T-helper 1 cell treated with Interleukin-12 subunit alpha and Interleukin-12 subunit beta and Interleukin-4 antibody, amounts not matched to agents 30 μg/mL and 1 μg/mL, for 36 hours (primary cell): ENCODE data around the gene CNTFR.

Experiments
- H3K27ac Mint-ChIP-seq: one replicate; pipeline ENCODE4 v1.8.0; 2021; ENCODE audit warnings: mild to moderate bottlenecking, mixed read lengths
- H3K27me3 Mint-ChIP-seq: one replicate; pipeline ENCODE4 v1.8.0; 2021; ENCODE audit warnings: low read depth, mixed read lengths
- H3K36me3 Mint-ChIP-seq: one replicate; pipeline ENCODE4 v1.8.0; 2021; ENCODE audit warnings: low read depth, mixed read lengths
- H3K4me1 Mint-ChIP-seq: one replicate; pipeline ENCODE4 v1.8.0; 2021; ENCODE audit warnings: low read depth, mixed read lengths
- H3K4me3 Mint-ChIP-seq: one replicate; pipeline ENCODE4 v1.8.0; 2021; ENCODE audit warnings: mild to moderate bottlenecking, moderate library complexity, mixed read lengths
- H3K9me3 Mint-ChIP-seq: one replicate; pipeline ENCODE4 v1.8.0; 2021; ENCODE audit warnings: mixed read lengths

Gene CNTFR

GRCh38 chr9:34606905-34607304 lies 17.4 kb upstream of the CNTFR start:
- H3K4me1 Mint-ChIP-seq: peaks cover 6% of the 10 kb centered on the region
- no peak overlapping the region for H3K27ac Mint-ChIP-seq
- H3K36me3 Mint-ChIP-seq: no peaks in the 10 kb centered on the region
- H3K4me3 Mint-ChIP-seq: no peak overlapping the region
- no peaks in the 10 kb centered on the region for H3K9me3 Mint-ChIP-seq
- peaks cover 14% of the 10 kb centered on the region for H3K27me3 Mint-ChIP-seq

- H3K4me3 Mint-ChIP-seq: no peak overlapping the region
- no peaks in the 10 kb centered on the region for H3K36me3 Mint-ChIP-seq
- H3K9me3 Mint-ChIP-seq: no peaks in the 10 kb centered on the region
- peaks cover under 1% of the 10 kb centered on the region for H3K4me1 Mint-ChIP-seq
- H3K27ac Mint-ChIP-seq: no peak overlapping the region
- peaks cover 21% of the 10 kb centered on the region for H3K27me3 Mint-ChIP-seq
Observed at GRCh38 chr9:34606190-34606589, 16.7 kb upstream of the CNTFR start.

- Mint-ChIP-seq H3K4me1 (no peaks in the 10 kb centered on the region), H3K27ac (no peak overlapping the region), H3K27me3 (peaks cover 25% of the 10 kb centered on the region), H3K9me3 (no peaks in the 10 kb centered on the region), H3K4me3 (no peak overlapping the region), H3K36me3 (no peaks in the 10 kb centered on the region)
Observed at GRCh38 chr9:34603610-34604231, 14.2 kb upstream of the CNTFR start.

- H3K4me1 Mint-ChIP-seq: no peaks in the 10 kb centered on the region
- H3K27me3 Mint-ChIP-seq: peaks cover 25% of the 10 kb centered on the region
- no peak overlapping the region for H3K27ac Mint-ChIP-seq
- no peak overlapping the region for H3K4me3 Mint-ChIP-seq
- no peaks in the 10 kb centered on the region for H3K36me3 Mint-ChIP-seq
- H3K9me3 Mint-ChIP-seq: no peaks in the 10 kb centered on the region
Observed at GRCh38 chr9:34601937-34602573, 12.5 kb upstream of the CNTFR start.

GRCh38 chr9:34600908-34601307 lies 11.4 kb upstream of the CNTFR start:
- Mint-ChIP-seq H3K9me3 (no peaks in the 10 kb centered on the region), H3K36me3 (no peaks in the 10 kb centered on the region), H3K27me3 (peaks cover 30% of the 10 kb centered on the region), H3K27ac (no peak overlapping the region), H3K4me1 (no peaks in the 10 kb centered on the region), H3K4me3 (no peak overlapping the region)

- Mint-ChIP-seq H3K36me3 (no peaks in the 10 kb centered on the region), H3K4me3 (no peak overlapping the region), H3K27ac (no peak overlapping the region), H3K27me3 (peaks cover 27% of the 10 kb centered on the region), H3K4me1 (no peaks in the 10 kb centered on the region), H3K9me3 (no peaks in the 10 kb centered on the region)
Observed at GRCh38 chr9:34599546-34599945, 10.0 kb upstream of the CNTFR start.

- Mint-ChIP-seq H3K9me3 (no peaks in the 10 kb centered on the region), H3K4me1 (peaks cover 11% of the 10 kb centered on the region), H3K36me3 (no peaks in the 10 kb centered on the region), H3K27ac (no peak overlapping the region), H3K4me3 (no peak overlapping the region), H3K27me3 (peaks cover 52% of the 10 kb centered on the region)
Observed at GRCh38 chr9:34594177-34594576, 4.7 kb upstream of the CNTFR start.

GRCh38 chr9:34592895-34593601 lies 3.5 kb upstream of the CNTFR start:
- Mint-ChIP-seq H3K4me3 (peak overlapping the region; percentile 52), H3K27ac (no peak overlapping the region), H3K4me1 (peaks cover 17% of the 10 kb centered on the region), H3K27me3 (peaks cover 62% of the 10 kb centered on the region), H3K36me3 (no peaks in the 10 kb centered on the region), H3K9me3 (no peaks in the 10 kb centered on the region)

DNA sequence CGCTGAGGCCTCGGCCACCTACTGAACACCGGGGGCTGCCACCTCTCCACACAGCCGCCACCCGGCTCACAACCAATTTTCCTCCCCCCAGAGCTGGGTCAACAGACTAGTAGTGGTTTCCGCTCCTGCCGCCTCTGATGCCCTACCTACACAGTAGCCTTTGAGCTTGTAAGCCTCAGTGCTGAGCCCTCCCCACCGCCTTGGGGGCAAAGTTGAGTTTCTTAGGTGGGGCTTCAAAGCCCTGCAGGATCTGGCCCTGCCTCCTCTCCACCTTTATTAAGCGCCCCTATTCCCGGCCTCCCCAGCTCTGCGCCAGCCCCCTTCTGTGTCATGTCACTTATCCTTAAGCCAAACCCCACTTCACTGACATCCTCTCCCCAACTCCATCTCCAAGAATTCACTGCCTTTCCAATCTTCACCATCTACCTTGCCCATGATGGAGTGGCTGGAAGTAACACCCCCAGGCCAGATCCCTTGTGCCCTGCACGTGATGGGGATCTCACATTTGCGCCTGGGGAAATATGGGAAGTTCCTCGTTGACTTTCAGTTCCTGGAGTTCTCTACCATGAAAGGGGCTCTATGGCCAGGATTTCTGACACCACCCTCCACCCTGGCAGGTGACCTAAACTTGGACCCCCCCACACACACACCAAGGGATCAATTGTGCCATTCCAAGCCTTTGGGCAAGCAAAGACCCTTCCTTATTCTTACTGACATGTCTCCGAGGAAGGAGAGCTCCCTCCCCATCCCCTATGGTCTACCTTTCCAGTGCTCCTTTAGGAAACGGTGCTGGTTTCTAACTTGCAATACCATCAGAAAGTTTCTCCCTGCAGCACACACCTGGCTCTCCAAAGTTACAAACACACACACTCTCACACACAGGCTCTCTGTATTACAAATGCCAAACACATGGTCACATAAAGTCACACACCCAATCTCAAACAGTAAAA lies 2.7 kb upstream of the CNTFR start:
- H3K9me3 Mint-ChIP-seq: no peaks in the 10 kb centered on the region
- H3K27ac Mint-ChIP-seq: no peak overlapping the region
- peaks cover 71% of the 10 kb centered on the region for H3K27me3 Mint-ChIP-seq
- H3K4me3 Mint-ChIP-seq: peak overlapping the region; percentile 52
- no peaks in the 10 kb centered on the region for H3K36me3 Mint-ChIP-seq
- H3K4me1 Mint-ChIP-seq: peaks cover 17% of the 10 kb centered on the region

GRCh38 chr9:34591248-34591916 lies 1.9 kb upstream of the CNTFR start:
- no peak overlapping the region for H3K27ac Mint-ChIP-seq

GRCh38 chr9:34590381-34591247 lies 1.1 kb upstream of the CNTFR start:
- Mint-ChIP-seq H3K9me3 (no peaks in the 10 kb centered on the region), H3K27me3 (peaks cover 81% of the 10 kb centered on the region), H3K4me3 (peak overlapping the region; percentile 37), H3K4me1 (peaks cover 17% of the 10 kb centered on the region), H3K36me3 (no peaks in the 10 kb centered on the region), H3K27ac (no peak overlapping the region)

More at GRCh38 chr9:34591248-34591916, 1.9 kb upstream of the CNTFR start:
- Mint-ChIP-seq H3K36me3 (no peaks in the 10 kb centered on the region), H3K4me1 (peaks cover 17% of the 10 kb centered on the region), H3K27me3 (peaks cover 78% of the 10 kb centered on the region), H3K9me3 (no peaks in the 10 kb centered on the region), H3K4me3 (peak overlapping the region; percentile 37)

DNA sequence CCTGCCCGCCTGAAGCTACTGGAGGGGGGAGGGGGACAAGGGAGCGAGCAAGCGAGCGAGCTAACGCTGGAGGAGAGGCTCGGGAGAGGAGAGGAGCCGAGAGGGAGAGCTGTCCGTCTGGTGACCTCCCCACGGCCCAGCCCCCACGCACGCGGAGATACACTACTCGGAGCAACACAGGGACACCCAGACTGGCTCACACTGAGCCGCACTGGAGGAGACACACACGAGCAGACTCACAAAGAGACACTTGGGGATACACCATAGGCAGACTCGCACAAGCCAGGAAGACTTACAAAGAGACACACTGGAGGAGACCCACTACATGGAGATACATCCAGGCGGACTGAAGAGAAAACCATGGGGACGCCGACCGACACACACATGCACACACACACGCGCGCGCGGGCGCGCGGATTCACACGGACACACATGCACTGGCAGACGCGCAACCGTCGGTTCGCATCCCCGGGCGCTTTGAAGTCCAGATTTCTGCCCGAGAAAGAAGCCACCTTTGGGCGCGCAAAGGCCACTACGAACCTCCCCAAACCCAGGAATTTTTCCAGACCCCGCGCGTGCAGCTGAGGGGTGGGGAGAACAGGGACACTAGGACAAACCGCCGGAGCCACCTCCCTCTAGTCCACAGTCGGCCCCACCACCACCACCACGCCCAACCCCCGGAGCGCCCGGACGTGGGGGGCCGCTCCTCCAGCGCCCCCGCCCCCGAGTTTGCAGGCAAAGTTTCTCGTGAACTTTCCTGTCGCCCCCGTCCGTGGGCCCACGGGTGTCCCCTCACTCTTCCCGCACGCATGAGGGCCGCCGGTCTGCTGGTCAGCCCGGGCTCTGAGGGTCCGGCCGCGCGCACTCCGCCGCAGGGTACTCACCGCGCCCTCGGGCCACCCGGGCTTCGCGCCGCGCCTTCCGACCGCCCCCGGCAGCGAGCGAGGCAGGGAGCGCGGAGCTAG lies 571 bp downstream of the CNTFR start:
- Mint-ChIP-seq H3K9me3 (no peaks in the 10 kb centered on the region), H3K27ac (peak overlapping the region; percentile 36), H3K4me3 (peak overlapping the region; percentile 2), H3K36me3 (no peaks in the 10 kb centered on the region), H3K27me3 (peaks cover 88% of the 10 kb centered on the region), H3K4me1 (peaks cover 17% of the 10 kb centered on the region)
